ENCODE results near the gene SKIL.
"Not testable (repeated sequence)": the region's sequence is repeated elsewhere in the genome, so short reads cannot be mapped to it uniquely, and the experiment has no call there.

The SKIL gene, protein sequence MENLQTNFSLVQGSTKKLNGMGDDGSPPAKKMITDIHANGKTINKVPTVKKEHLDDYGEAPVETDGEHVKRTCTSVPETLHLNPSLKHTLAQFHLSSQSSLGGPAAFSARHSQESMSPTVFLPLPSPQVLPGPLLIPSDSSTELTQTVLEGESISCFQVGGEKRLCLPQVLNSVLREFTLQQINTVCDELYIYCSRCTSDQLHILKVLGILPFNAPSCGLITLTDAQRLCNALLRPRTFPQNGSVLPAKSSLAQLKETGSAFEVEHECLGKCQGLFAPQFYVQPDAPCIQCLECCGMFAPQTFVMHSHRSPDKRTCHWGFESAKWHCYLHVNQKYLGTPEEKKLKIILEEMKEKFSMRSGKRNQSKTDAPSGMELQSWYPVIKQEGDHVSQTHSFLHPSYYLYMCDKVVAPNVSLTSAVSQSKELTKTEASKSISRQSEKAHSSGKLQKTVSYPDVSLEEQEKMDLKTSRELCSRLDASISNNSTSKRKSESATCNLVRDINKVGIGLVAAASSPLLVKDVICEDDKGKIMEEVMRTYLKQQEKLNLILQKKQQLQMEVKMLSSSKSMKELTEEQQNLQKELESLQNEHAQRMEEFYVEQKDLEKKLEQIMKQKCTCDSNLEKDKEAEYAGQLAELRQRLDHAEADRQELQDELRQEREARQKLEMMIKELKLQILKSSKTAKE

GRCh38 chr3:170357176-170358041 lies at the start of gene SKIL:
Gene SKIL, plus strand, starts transcription at chr3:170357715. Its CDS starts 2,617 bp downstream, at chr3:170360332.
- DNase-seq, result peak; percentile 99

GRCh38 chr3:170309046-170309445 lies 48.5 kb upstream of the SKIL start:
- DNase-seq, result no peak

DNA sequence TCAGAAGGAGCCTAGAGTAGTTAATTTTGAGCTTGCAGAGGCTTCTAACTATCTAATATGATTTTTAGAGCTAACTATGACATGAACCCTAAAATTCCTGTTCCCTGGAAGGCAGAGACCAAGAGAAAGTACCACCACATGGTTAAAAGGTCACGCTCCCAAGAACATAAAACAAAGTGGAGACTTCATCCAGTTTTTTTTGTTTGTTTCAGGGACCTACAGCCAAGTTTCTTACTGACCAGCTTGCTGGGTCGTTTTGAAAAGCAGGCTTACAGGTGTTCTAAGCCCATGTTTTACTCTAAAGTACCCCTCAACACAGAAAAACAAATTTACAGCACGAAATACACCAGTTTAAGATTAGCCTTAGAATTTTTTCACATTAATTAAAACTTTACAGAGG lies 39.6 kb upstream of the SKIL start:
- DNase-seq, result no peak

- DNase-seq, result no peak
These were observed 36.9 kb upstream of the SKIL start for GRCh38 chr3:170320461-170321121.

- DNase-seq, result no peak
These were observed 36.0 kb upstream of the SKIL start for GRCh38 chr3:170321321-170322034.

- no peak for DNase-seq
These were observed 34.8 kb upstream of the SKIL start for GRCh38 chr3:170322566-170323269.

GRCh38 chr3:170323331-170323730 lies 34.2 kb upstream of the SKIL start:
- no peak for DNase-seq

GRCh38 chr3:170324962-170325361 lies 32.6 kb upstream of the SKIL start:
- DNase-seq, result no peak

GRCh38 chr3:170327040-170327808 lies 30.3 kb upstream of the SKIL start:
- no peak for DNase-seq

DNA sequence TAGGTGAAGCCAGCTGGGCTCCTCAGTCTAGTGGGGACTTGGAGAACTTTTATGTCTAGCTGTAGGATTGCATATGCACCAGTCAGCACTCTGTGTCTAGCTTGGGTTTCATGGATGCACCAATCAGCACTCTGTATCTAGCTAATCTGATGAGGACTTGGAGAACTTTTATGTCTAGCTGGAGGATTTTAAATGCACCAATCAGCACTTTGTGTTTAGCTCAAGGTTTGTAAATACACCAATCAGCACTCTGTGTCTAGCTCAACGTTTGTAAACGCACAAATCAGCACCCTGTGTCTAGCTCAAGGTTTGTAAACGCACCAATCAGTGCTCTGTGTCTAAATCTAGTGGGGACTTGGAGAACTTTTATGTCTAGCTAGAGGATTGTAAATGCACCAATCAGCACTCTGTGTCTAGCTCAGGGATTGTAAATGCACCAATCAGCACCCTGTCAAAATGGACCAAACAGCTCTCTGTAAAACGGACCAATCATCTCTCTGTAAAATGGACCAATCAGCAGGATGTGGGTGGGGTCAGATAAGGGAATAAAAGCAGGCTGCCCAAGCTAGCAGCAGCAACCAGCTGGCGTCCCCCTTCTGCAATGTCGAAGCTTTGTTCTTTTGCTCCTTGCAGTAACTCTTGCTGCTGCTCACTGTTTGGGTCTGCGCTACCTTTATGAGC lies 29.5 kb upstream of the SKIL start:
- not testable (repeated sequence) for DNase-seq

DNA sequence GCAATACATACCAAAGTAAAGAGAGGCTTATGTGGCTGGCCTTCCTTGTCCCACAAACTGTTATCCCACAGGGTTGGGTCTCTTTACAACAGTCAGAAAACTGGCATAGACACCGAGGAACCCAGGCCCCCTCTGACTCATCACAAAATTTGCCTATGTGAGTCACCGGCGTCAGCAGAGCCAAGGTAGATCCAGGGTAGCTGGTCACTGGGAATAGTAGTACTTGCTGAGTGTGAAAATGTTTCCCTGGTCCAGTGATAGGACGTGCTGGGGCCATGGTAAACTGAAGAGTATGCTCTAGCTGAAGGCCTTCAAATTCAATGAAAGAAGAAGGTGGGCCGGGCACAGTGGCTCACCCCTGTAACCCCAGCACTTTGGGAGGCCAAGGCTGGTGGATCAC lies 27.1 kb upstream of the SKIL start:
- DNase-seq, result no peak

DNA sequence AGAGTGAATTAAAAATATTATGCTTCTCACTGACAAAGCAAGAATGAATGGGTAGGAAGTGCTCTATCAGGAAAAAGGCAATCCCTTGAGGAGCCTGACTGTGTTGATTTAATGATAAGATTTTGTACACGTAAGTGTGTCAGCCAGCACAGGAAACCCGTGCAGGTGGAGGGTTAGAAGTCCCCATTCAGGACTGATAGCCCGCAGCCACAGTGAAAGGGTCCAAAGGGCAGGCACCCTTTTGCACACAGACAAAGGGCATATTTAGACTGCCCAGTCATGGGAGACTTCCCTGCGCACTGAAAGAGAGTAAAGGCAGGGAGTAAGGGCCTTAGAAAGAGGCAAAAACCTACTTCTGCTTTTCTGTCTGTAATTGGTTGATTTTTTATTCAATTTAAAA lies 26.4 kb upstream of the SKIL start:
- no peak for DNase-seq

DNA sequence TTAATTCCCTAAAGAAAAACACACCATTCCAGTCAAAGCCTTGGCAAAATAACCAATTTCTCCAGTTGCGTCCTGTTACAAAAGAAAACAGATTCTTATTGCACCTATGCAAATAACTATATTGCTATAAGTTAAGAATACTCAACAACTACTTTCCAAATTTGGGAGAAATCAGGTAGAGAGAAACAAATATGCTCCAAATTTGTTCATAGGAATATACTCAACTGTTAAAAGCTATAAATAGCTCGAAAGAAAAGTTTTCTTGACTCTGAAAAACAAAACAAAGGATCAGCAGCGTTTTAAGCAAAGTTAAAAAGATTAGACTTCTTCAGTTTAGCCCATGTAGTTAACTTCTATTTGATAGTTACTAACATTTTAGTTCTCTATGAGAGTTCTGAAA lies 20.1 kb upstream of the SKIL start:
- no peak for DNase-seq

DNA sequence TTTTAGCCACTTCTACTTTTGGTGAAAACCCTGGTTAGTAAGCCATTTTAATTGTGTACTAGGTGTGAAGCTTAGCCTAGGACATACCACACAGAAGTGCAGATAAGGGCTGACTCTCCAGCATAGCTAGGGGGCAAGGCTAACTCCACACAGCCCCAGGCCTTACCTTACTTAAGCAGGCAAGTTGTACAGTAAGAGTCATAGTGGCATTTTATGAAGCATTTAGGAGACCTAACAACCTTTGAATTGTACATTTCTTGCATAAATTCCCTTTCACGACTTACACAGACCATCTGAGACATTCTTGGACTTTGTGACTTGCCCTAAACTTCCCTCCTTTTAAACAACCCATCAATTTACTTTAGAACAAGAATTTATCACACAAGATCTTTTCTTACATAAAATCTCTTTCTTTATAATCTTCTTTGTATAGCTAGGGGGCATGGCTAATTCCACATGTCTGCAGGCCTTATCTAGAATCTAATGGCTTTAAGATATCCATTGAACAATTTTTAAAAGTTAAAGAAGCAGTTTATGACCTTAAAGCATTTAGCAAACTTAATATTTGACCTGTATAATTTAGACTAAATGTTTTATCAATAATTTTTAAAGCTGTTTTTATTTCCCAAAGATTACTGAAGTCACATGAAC lies 18.7 kb upstream of the SKIL start:
- no peak for DNase-seq

GRCh38 chr3:170342273-170342672 lies 15.2 kb upstream of the SKIL start:
- DNase-seq, result not testable (repeated sequence)

- DNase-seq, result not testable (repeated sequence)
These were observed 13.7 kb upstream of the SKIL start for GRCh38 chr3:170343859-170344258.

DNA sequence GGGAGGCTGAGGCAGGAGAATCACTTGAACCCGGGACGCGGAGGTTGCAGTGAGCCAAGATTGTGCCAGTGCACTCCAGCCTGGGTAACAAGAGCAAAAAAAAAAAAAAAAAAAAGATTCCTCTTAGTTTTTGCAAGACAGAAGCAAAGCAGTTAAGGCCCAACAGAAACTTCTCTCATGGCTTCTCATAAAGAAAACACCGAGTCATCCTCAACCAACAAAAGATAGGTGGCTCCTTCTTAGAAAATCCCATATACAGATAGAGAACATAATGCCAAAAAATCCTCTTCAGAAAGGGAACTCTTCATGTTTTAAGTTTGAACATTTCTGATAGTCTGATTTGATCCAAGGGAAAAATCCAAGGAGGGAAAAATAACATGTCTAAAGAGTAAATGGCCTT lies 12.5 kb upstream of the SKIL start:
- DNase-seq, result no peak

DNA sequence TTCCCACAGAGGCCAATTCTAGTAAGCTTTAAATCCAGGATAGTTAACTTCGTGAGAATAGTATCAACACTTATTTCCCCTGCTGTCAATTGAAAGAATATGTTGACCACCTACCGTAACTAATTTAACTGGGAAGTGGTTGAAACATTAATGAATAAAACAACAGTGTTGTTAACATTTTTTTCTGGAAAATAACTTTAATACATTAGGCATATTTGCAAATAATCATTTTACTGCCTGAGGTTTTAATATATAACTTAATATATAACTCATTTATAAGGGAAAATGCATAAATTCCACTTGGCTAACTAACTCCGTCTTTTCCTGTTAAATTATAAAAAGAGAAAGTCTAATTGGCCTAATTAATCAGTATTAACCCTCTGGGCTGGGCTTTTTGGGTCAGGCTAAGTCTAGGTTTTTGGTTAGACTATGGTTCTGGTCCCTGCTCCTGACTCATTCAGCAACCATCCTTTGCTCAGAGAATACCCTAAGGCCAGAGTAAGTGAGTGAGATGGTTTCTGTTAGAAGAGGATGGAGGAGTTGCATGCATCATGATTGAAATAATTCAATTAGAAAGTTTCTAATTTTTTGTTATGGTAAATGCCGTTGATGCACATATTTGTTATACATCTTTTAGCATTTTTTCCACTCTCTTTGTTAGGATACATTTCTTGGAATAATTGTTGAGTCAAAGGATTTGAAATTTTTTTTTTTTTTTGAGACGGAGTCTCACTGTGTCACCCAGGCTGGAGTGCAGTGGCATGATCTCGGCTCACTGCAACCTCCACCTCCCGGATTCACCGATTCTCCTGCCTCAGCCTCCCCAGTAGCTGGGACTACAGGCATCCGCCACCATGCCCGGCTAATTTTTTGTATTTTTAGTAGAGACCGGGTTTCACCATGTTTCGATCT lies 10.8 kb upstream of the SKIL start:
- no peak for DNase-seq
